AG04449 (cell line): ENCODE measurements around the gene PTH2.
A peak's percentile ranks its signal among the peaks of the same experiment; 100 is the strongest.

Experiments used
- CTCF ChIA-PET: fragments of 350-600 bp; formaldehyde crosslinking; extraction: SDS; loops from one replicate; lab custom pipeline; 2021; ENCODE audit warnings: antibody characterized with exemption; lab: Yijun Ruan, JAX
- POLR2A ChIA-PET: fragments of 400-600, 350-600 bp; formaldehyde crosslinking; extraction: SDS; loops from one replicate; lab custom pipeline; 2020; ENCODE audit warnings: antibody characterized with exemption, inconsistent platforms; lab: Yijun Ruan, JAX
- DNase-seq: peaks from one replicate; pipeline ENCODE4 v3.0.0-alpha.2; 2010; ENCODE audit warnings: low read depth, low spot score
- H3K4me3 ChIP-seq: 2 replicates; pipeline ENCODE4 v1.5.1; 2011; ENCODE audit warnings: low read depth, mild to moderate bottlenecking, control low read depth, low read length
- CTCF ChIP-seq: IDR thresholded peaks from one replicate; pipeline ENCODE4 v1.5.1; 2011; ENCODE audit warnings: mild to moderate bottlenecking, moderate library complexity, low read length, control low read depth, inconsistent platforms; ENCODE audit not compliant: insufficient read depth; ENCODE audit errors: missing control alignments

Gene PTH2

GRCh38 chr19:49430678-49431329 lies 7.6 kb upstream of the PTH2 start:
- H3K4me3 ChIP-seq: no peak overlapping the region
- CTCF ChIA-PET: no interaction called here
- POLR2A ChIA-PET: interaction anchor here (0.6 kb wide), 1 partner anchor 64 kb away, joined by 3 read pairs; no protein-coding TSS in a partner anchor
- no peak for DNase-seq
- peak; percentile 31 for TF ChIP-seq CTCF

- CTCF ChIA-PET: interaction anchor here (1.7 kb wide), 2 partner anchors 11 to 38 kb away, joined by 5 to 7 read pairs; partner anchors contain the start of gene SLC17A7
- H3K4me3 ChIP-seq: no peak overlapping the region
- POLR2A ChIA-PET: no interaction called here
- no peak for TF ChIP-seq CTCF
- no peak for DNase-seq
Measured at GRCh38 chr19:49430172-49430677, 7.0 kb upstream of the PTH2 start.

DNA sequence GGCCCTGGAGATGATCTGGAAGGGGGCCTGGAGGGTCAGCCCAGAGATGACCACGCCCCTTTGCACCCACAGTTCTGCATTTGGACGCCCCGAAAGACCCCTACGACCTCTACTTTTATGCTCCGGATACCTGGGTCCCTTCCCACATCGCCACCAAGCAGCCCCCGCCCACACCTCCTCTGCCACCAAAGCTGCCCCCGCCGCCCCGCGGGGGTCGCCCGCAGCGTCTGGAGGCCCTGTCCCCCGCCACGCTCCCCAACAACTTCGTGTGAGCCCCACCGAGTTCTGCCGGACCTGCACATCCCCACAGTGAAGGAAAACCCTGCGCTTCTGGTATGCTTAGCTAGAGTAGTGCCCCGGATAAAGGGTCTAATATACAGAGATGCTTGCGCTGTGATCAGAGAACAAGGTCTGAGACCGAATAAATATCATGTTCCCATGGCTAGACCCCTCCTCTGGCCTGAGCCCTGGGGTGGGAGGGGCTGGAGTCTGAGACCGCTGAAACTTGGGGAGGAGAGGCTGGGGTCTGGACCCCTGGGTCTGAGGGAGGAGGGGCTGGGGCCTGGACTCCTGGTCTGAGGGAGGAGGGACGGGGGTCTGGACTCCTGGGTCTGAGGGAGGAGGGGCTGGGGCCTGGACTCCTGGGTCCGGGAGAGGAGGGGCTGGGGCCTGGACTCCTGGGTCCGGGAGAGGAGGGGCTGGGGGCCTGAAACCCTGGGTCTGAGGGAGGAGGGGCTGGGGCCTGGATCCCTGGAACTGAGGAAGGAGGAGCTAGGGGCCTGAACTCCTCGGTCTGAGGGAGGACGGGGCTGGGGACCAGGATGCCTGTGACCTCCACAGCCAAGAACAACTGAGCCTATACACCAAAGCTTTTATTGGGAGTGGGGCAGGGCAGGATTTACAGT lies 5.6 kb upstream of the PTH2 start:
- H3K4me3 ChIP-seq: no peak overlapping the region
- TF ChIP-seq CTCF: no peak
- DNase-seq: no peak
- ChIA-PET POLR2A (no interaction called here), CTCF (interaction anchor here (0.6 to 1.7 kb wide), 3 partner anchors 13 to 36 kb away, joined by 3 to 7 read pairs (median 5); partner anchors contain the start of gene SLC17A7)

DNA sequence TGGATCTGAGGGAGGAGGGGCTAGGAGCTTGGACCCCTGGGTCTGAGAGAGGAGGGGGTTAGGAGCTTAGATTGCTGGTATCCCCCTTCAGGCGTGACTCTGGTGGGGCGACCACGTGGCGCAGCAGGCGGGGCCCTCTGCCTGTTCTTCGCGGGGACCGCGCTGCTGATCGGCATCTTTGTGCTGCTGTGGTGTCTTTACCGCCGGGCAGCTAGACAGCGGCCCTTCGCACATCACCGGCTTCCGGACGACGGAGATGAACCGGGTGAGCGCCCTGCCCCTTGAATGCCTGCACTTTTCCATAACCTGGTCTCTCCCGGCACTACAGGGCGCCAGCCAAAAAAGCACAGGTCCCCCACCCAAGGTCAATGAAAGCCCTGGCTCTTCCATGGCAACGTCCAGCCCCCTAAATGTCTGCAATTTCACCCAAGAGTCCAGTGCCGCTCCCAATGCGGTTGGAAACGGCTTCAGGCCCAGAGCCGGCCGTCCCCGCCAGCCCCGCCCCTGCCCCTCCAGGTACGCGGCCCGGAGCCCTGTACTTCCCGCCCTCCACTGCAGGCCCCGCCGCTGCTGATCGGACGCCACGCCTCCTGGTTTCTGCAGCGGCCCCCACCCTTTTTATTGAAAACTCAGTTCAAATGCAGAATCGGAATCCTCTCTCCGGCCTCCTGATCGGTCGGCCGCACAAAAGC lies 4.8 kb upstream of the PTH2 start:
- CTCF ChIA-PET: no interaction called here
- no peak overlapping the region for H3K4me3 ChIP-seq
- no peak for TF ChIP-seq CTCF
- POLR2A ChIA-PET: no interaction called here
- no peak for DNase-seq

GRCh38 chr19:49427339-49427738 lies 4.1 kb upstream of the PTH2 start:
- ChIA-PET POLR2A (no interaction called here), CTCF (no interaction called here)
- no peak for DNase-seq
- no peak for TF ChIP-seq CTCF
- no peak overlapping the region for H3K4me3 ChIP-seq
